ENCODE measurements around the gene EZH1. TPM values are rescaled to one million over a fixed set of nuclear protein-coding genes. Genes with fewer than 3 reads are reported as not detected.

EZH1 gene
- total and polyA plus RNA-seq, 2 of the 4 experiments (the other 2 are of a cell fraction): 17.6 to 27.3 TPM

- Histone ChIP-seq H3K9ac (ENCODE audit: low read depth, low read length) (no peak overlapping the region), H3K36me3 (ENCODE audit: control insufficient read depth, insufficient read depth, low read length) (no peaks in the 10 kb centered on the region), H3K27me3 (ENCODE audit: control insufficient read depth, insufficient read depth, low read length) (peaks cover 42% of the 10 kb centered on the region), H3K4me1 (ENCODE audit: control insufficient read depth, insufficient read depth, low read length) (peaks cover 4% of the 10 kb centered on the region; the same call in 1 of the 2 replicates), H3K4me3 (ENCODE audit: insufficient read depth, low read depth, low read length) (no peak overlapping the region), H3K9me1 (ENCODE audit: insufficient read depth, low read length) (no peaks in the 10 kb centered on the region; the same call in 1 of the 2 replicates), H2AFZ (replicated peaks; ENCODE audit: low read length, poor library complexity) (no peak overlapping the region), H3K4me2 (ENCODE audit: low read depth, low read length) (no peak overlapping the region), H3K79me1 (ENCODE audit: low read depth in 1 of 2, low read length in 2 of 2) (no peaks in the 10 kb centered on the region), H4K8ac (ENCODE audit: low read depth in 2 of 2, low read length in 2 of 2) (no peak overlapping the region), H4K20me1 (ENCODE audit: insufficient read depth, low read length) (no peaks in the 10 kb centered on the region), H2BK120ac (ENCODE audit: low read depth, low read length) (no peak overlapping the region), H3K23ac (ENCODE audit: low read depth, low read length) (no peak overlapping the region), H3K27ac (ENCODE audit: insufficient read depth, low read length) (no peak overlapping the region), H2BK5ac (ENCODE audit: low read depth, low read length, poor library complexity, severe bottlenecking) (no peak overlapping the region), H2BK20ac (ENCODE audit: low read depth, low read length) (no peak overlapping the region), H3K56ac (ENCODE audit: extremely low read depth, insufficient read depth, low read length) (no peak overlapping the region), H3K9me3 (ENCODE audit: control insufficient read depth, insufficient read depth, low read length) (no peaks in the 10 kb centered on the region), H2AK5ac (ENCODE audit: low read depth, low read length) (no peak overlapping the region), H2BK15ac (ENCODE audit: low read depth, low read length) (no peak overlapping the region), H4K91ac (ENCODE audit: insufficient read depth, low read depth, low read length) (no peak overlapping the region), H2AK9ac (replicated peaks; ENCODE audit: low read depth, low read length, poor library complexity) (no peak overlapping the region), H3K18ac (ENCODE audit: low read depth, low read length) (no peak overlapping the region), H3K14ac (replicated peaks; ENCODE audit: low read depth, low read length) (no peak overlapping the region), H4K5ac (ENCODE audit: low read depth, low read length) (no peak overlapping the region), H3K4ac (ENCODE audit: low read depth, low read length) (no peak overlapping the region)
- intact Hi-C loops (cut with micrococcal nuclease) (no loop called here), in situ Hi-C loops (cut with MboI; ENCODE audit: low sequenced_read_pairs) (no loop called here), dilution Hi-C loops (cut with HindIII; ENCODE audit: low sequenced_read_pairs, unreplicated experiment) (no loop called here)
- ChIA-PET CTCF (interaction anchor here (1.1 to 1.3 kb wide), 2 partner anchors 13 kb away, joined by 6 read pairs; no protein-coding TSS in a partner anchor), POLR2A (ENCODE audit: unreplicated experiment) (no interaction called here)
- ATAC-seq (ENCODE audit: low read depth) (no peak), DNase-seq (no peak)
- BruUV-seq (replicated peaks): no TSS peak
- 43% methylated on average over 2 of the region's 3 CpGs; no CpG with 5 or more reads in 1 of the 2 experiments for WGBS, 2 experiments (ENCODE audit: extremely low coverage in 2 of 2, insufficient read length in 1 of 2)
- TF ChIP-seq CHD1 (IDR thresholded peaks at IDR 0.05; ENCODE audit: low read depth, low read length) (no peak), MXI1 (IDR thresholded peaks at IDR 0.05; ENCODE audit: borderline replicate concordance, low read depth, low read length) (no peak), CTCF (conservative IDR thresholded peaks at IDR 0.05; ENCODE audit: low read depth, low read length) (no peak), BHLHE40 (IDR thresholded peaks at IDR 0.05; ENCODE audit: low read depth, low read length) (no peak), CEBPB (IDR thresholded peaks at IDR 0.05; ENCODE audit: low read depth, low read length) (no peak), RFX5 (IDR thresholded peaks at IDR 0.05; ENCODE audit: low read depth, low read length) (no peak), MAZ (IDR thresholded peaks at IDR 0.05; ENCODE audit: borderline replicate concordance, low read depth, low read length) (no peak), SMC3 (IDR thresholded peaks at IDR 0.05; ENCODE audit: low read depth, low read length) (no peak), POLR2A (IDR thresholded peaks at IDR 0.05; ENCODE audit: low read depth, low read length) (no peak), RAD21 (IDR thresholded peaks at IDR 0.05; ENCODE audit: low read length) (no peak), RCOR1 (IDR thresholded peaks at IDR 0.05; ENCODE audit: insufficient replicate concordance, low read length) (no peak), MAFK (IDR thresholded peaks at IDR 0.05; ENCODE audit: low read depth, low read length) (no peak), FOS (IDR thresholded peaks at IDR 0.05; ENCODE audit: low read depth, low read length) (no peak)
- TF ChIP-seq, protein P1, sequence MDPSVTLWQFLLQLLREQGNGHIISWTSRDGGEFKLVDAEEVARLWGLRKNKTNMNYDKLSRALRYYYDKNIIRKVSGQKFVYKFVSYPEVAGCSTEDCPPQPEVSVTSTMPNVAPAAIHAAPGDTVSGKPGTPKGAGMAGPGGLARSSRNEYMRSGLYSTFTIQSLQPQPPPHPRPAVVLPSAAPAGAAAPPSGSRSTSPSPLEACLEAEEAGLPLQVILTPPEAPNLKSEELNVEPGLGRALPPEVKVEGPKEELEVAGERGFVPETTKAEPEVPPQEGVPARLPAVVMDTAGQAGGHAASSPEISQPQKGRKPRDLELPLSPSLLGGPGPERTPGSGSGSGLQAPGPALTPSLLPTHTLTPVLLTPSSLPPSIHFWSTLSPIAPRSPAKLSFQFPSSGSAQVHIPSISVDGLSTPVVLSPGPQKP (IDR thresholded peaks at IDR 0.05; ENCODE audit: borderline replicate concordance, low read depth, low read length): no peak
- TF ChIP-seq, protein P2, sequence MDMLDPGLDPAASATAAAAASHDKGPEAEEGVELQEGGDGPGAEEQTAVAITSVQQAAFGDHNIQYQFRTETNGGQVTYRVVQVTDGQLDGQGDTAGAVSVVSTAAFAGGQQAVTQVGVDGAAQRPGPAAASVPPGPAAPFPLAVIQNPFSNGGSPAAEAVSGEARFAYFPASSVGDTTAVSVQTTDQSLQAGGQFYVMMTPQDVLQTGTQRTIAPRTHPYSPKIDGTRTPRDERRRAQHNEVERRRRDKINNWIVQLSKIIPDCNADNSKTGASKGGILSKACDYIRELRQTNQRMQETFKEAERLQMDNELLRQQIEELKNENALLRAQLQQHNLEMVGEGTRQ (IDR thresholded peaks at IDR 0.05; ENCODE audit: low read depth, low read length): no peak
These were observed 6.0 kb upstream of the EZH1 start for GRCh38 chr17:42750739-42751344.

Data from IMR-90 (cell line).